IMR-90 (cell line): ENCODE data around the gene BNIP2. TPM values are rescaled to one million over a fixed set of nuclear protein-coding genes. Genes with fewer than 3 reads are reported as not detected.

Experiments used
- ATAC-seq: fragments of 200-7000 bp; cut with Tn5 transposase; 2 replicates; pipeline ENCODE4 v1.9.1; 2020; ENCODE audit warnings: low read depth, mild to moderate bottlenecking, moderate library complexity
- Bru-seq: library from RNA; stranded (reverse); fragments of 400-500 nt; gene quantifications from one replicate; lab custom pipeline; 2021; lab: Mats Ljungman, UMichigan
- BruChase-seq, 2 experiments: library from RNA; stranded (reverse); fragments of 400-500 nt; gene quantifications; one replicate each; lab custom pipeline; 2021; lab: Mats Ljungman, UMichigan
- BruUV-seq: library from RNA; stranded (reverse); fragments of 400-500 nt; replicated peaks from 2 replicates; lab custom pipeline; 2021; lab: Mats Ljungman, UMichigan
- CTCF ChIA-PET: fragments of 300-600 bp; formaldehyde crosslinking; extraction: SDS; loops from one replicate; lab custom pipeline; 2021; ENCODE audit warnings: antibody characterized with exemption; lab: Yijun Ruan, JAX
- POLR2A ChIA-PET: fragments of 300-600 bp; sonication (Branson Sonifier 250); formaldehyde crosslinking; loops from one replicate; lab custom pipeline; 2022; ENCODE audit warnings: antibody characterized with exemption; ENCODE audit not compliant: unreplicated experiment; lab: Charles Lee
- DNase-seq: peaks from one replicate; pipeline ENCODE4 v3.0.0; 2013
- H2AFZ ChIP-seq: replicated peaks from 2 replicates; pipeline ENCODE3; 2013; ENCODE audit warnings: low read length, mild to moderate bottlenecking; ENCODE audit not compliant: poor library complexity
- H2AK5ac ChIP-seq: 2 replicates; pipeline ENCODE4 v1.6.1; 2013; ENCODE audit warnings: low read depth, low read length, inconsistent platforms
- H2AK9ac ChIP-seq: replicated peaks from 2 replicates; pipeline ENCODE3; 2013; ENCODE audit warnings: mild to moderate bottlenecking, low read depth, low read length, moderate library complexity; ENCODE audit not compliant: poor library complexity
- H2BK120ac ChIP-seq: 2 replicates; pipeline ENCODE4 v1.6.1; 2013; ENCODE audit warnings: low read depth, low read length, inconsistent platforms
- H2BK15ac ChIP-seq: 3 replicates; pipeline ENCODE4 v1.6.1; 2013; ENCODE audit warnings: low read depth, low read length, inconsistent platforms
- H2BK20ac ChIP-seq: 2 replicates; pipeline ENCODE4 v1.6.1; 2013; ENCODE audit warnings: low read depth, mild to moderate bottlenecking, inconsistent platforms, low read length, moderate library complexity
- H2BK5ac ChIP-seq: 2 replicates; pipeline ENCODE4 v1.6.1; 2013; ENCODE audit warnings: mild to moderate bottlenecking, low read depth, low read length, inconsistent platforms; ENCODE audit not compliant: poor library complexity, severe bottlenecking
- H3K14ac ChIP-seq: replicated peaks from 2 replicates; pipeline ENCODE4 v1.6.1; 2013; ENCODE audit warnings: low read depth, low read length, inconsistent platforms
- H3K18ac ChIP-seq: 2 replicates; pipeline ENCODE4 v1.6.1; 2013; ENCODE audit warnings: low read depth, low read length, control low read depth
- H3K23ac ChIP-seq: 2 replicates; pipeline ENCODE4 v1.6.1; 2013; ENCODE audit warnings: low read depth, low read length, inconsistent platforms
- H3K27ac ChIP-seq: 2 replicates; pipeline ENCODE4 v1.5.1; 2013; ENCODE audit warnings: mild to moderate bottlenecking, control low read depth, low read length; ENCODE audit not compliant: insufficient read depth
- H3K27me3 ChIP-seq: 2 replicates; pipeline ENCODE4 v1.6.1; 2013; ENCODE audit warnings: low read length; ENCODE audit not compliant: control insufficient read depth, insufficient read depth
- H3K36me3 ChIP-seq: 2 replicates; pipeline ENCODE4 v1.6.1; 2013; ENCODE audit warnings: low read length, mixed read lengths; ENCODE audit not compliant: control insufficient read depth, insufficient read depth
- H3K4ac ChIP-seq: 2 replicates; pipeline ENCODE4 v1.6.1; 2013; ENCODE audit warnings: low read depth, low read length, inconsistent platforms
- H3K4me1 ChIP-seq: 2 replicates; pipeline ENCODE4 v1.6.1; 2013; ENCODE audit warnings: low read length, mixed read lengths; ENCODE audit not compliant: control insufficient read depth, insufficient read depth
- H3K4me2 ChIP-seq: 2 replicates; pipeline ENCODE4 v1.6.1; 2013; ENCODE audit warnings: low read depth, mild to moderate bottlenecking, control low read depth, low read length, moderate library complexity
- H3K4me3 ChIP-seq: 2 replicates; pipeline ENCODE4 v1.5.1; 2013; ENCODE audit warnings: low read depth, mild to moderate bottlenecking, control low read depth, low read length, moderate library complexity; ENCODE audit not compliant: insufficient read depth
- H3K56ac ChIP-seq: 2 replicates; pipeline ENCODE4 v1.6.1; 2013; ENCODE audit warnings: low read length, inconsistent platforms; ENCODE audit not compliant: insufficient read depth; ENCODE audit errors: extremely low read depth
- H3K79me1 ChIP-seq, 2 experiments: 2 replicates each; pipeline ENCODE4 v1.6.1; 2013; ENCODE audit warnings: low read length in 2 of 2, inconsistent platforms in 1 of 2, low read depth in 1 of 2
- H3K9ac ChIP-seq: 2 replicates; pipeline ENCODE4 v1.6.1; 2013; ENCODE audit warnings: low read depth, low read length, control low read depth
- H3K9me1 ChIP-seq: 2 replicates; pipeline ENCODE4 v1.6.1; 2013; ENCODE audit warnings: low read length, inconsistent platforms; ENCODE audit not compliant: insufficient read depth
- H3K9me3 ChIP-seq: 2 replicates; pipeline ENCODE4 v1.6.1; 2013; ENCODE audit warnings: low read length; ENCODE audit not compliant: control insufficient read depth, insufficient read depth
- H4K20me1 ChIP-seq: 2 replicates; pipeline ENCODE4 v1.6.1; 2013; ENCODE audit warnings: low read length, inconsistent platforms; ENCODE audit not compliant: insufficient read depth
- H4K5ac ChIP-seq: 2 replicates; pipeline ENCODE4 v1.6.1; 2013; ENCODE audit warnings: mild to moderate bottlenecking, low read depth, low read length, control low read depth
- H4K8ac ChIP-seq, 2 experiments: 2 replicates each; pipeline ENCODE4 v1.6.1; 2013; ENCODE audit warnings: low read depth in 2 of 2, low read length in 2 of 2, control low read depth in 1 of 2, inconsistent platforms in 1 of 2
- H4K91ac ChIP-seq: 2 replicates; pipeline ENCODE4 v1.6.1; 2013; ENCODE audit warnings: low read depth, low read length, inconsistent platforms; ENCODE audit not compliant: insufficient read depth
- BHLHE40 ChIP-seq: fragments of 150-350 bp; IDR thresholded peaks from 2 replicates; pipeline ENCODE4 v1.6.1; 2016; ENCODE audit warnings: mild to moderate bottlenecking, low read depth, low read length
- CHD1 ChIP-seq: IDR thresholded peaks from 2 replicates; pipeline ENCODE4 v1.6.1; 2012; ENCODE audit warnings: low read depth, low read length, improper control_type of control experiment
- MAZ ChIP-seq: IDR thresholded peaks from 2 replicates; pipeline ENCODE4 v1.6.1; 2012; ENCODE audit warnings: low read depth, mild to moderate bottlenecking, low read length, improper control_type of control experiment, moderate library complexity, borderline replicate concordance
- MXI1 ChIP-seq: IDR thresholded peaks from 2 replicates; pipeline ENCODE4 v1.6.1; 2012; ENCODE audit warnings: low read depth, mild to moderate bottlenecking, low read length, moderate library complexity, borderline replicate concordance
- NFE2L2 ChIP-seq: fragments of 150-350 bp; IDR thresholded peaks from 2 replicates; pipeline ENCODE4 v1.6.1; 2016; ENCODE audit warnings: low read depth, mild to moderate bottlenecking, low read length
- POLR2A ChIP-seq: IDR thresholded peaks from 2 replicates; pipeline ENCODE4 v1.6.1; 2012; ENCODE audit warnings: mild to moderate bottlenecking, low read depth, low read length
- RFX5 ChIP-seq: IDR thresholded peaks from 2 replicates; pipeline ENCODE4 v1.8.0; 2012; ENCODE audit warnings: low read depth, mild to moderate bottlenecking, low read length, moderate library complexity
- WGBS, 2 experiments: methylation state at CpG; one replicate each; pipeline versions ENCODE4 v1.1.5 to v1.1.7; 2013; ENCODE audit warnings: missing lambda C conversion rate in 2 of 2; ENCODE audit not compliant: insufficient read length in 1 of 2; ENCODE audit errors: extremely low coverage in 2 of 2; 5-methylcytosine and 5-hydroxymethylcytosine counted together
- dilution Hi-C: fragments of 300-500 bp; cut with HindIII; formaldehyde crosslinking; loops from one replicate; pipeline ENCODE4 v1.14.3; 2018; ENCODE audit warnings: low sequenced_read_pairs; ENCODE audit not compliant: unreplicated experiment
- in situ Hi-C: fragments of 300-500 bp; cut with MboI; formaldehyde crosslinking; loops from 3 replicates; pipeline ENCODE4 v1.14.3; 2019; ENCODE audit warnings: low sequenced_read_pairs, inconsistent platforms, mixed read lengths
- intact Hi-C: fragments of 100-400 bp; cut with micrococcal nuclease; formaldehyde crosslinking; loops from 2 replicates; pipeline ENCODE4 v1.10.0; 2022
- long read RNA-seq: library from polyadenylated mRNA; unstranded; transcript quantifications from one replicate; pipeline ENCODE4 v2.0.0, GENCODE V29; 2021; ENCODE audit not compliant: unreplicated experiment
- polyA plus RNA-seq, 3 experiments: library from polyadenylated mRNA; depleted of rRNA; stranded (reverse); fragments of >200 nt; gene quantifications; 2 replicates each; pipeline ENCODE4 v1.2.3, GENCODE V29; 2012; ENCODE audit warnings: low replicate concordance in 1 of 3
- total RNA-seq: library from RNA; depleted of rRNA; stranded (reverse); fragments of >200 nt; gene quantifications from 2 replicates; pipeline ENCODE4 v1.2.3, GENCODE V29; 2012; rRNA removed

Gene BNIP2, protein sequence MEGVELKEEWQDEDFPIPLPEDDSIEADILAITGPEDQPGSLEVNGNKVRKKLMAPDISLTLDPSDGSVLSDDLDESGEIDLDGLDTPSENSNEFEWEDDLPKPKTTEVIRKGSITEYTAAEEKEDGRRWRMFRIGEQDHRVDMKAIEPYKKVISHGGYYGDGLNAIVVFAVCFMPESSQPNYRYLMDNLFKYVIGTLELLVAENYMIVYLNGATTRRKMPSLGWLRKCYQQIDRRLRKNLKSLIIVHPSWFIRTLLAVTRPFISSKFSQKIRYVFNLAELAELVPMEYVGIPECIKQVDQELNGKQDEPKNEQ
- total RNA-seq (47.3 and 108 TPM in 2 replicates), polyA plus RNA-seq (2012; rRNA removed) (36.9 and 42.2 TPM in 2 replicates), Bru-seq, nascent RNA (percentile 95 among the genes with signal in this experiment), BruChase-seq, experiment 1, labeled RNA remaining after a 6-hour chase (percentile 93 among the genes with signal in this experiment), BruChase-seq, experiment 2, labeled RNA remaining after a 2-hour chase (percentile 97 among the genes with signal in this experiment)
- 35.8 and 45.0 TPM in 2 replicates for polyA plus RNA-seq (2012; cell fraction: cytosol; rRNA removed)
- polyA plus RNA-seq (2012; cell fraction: nucleus; rRNA removed; ENCODE audit: low replicate concordance) = 18.1 and 25.5 TPM in 2 replicates
- long read RNA-seq, full-length matches to known transcripts = 82 of 103 reads
- long read RNA-seq, partial matches to known transcripts = 5 of 103 reads
- long read RNA-seq, other reads (novel, unspliced or antisense) = 16 of 103 reads

DNA sequence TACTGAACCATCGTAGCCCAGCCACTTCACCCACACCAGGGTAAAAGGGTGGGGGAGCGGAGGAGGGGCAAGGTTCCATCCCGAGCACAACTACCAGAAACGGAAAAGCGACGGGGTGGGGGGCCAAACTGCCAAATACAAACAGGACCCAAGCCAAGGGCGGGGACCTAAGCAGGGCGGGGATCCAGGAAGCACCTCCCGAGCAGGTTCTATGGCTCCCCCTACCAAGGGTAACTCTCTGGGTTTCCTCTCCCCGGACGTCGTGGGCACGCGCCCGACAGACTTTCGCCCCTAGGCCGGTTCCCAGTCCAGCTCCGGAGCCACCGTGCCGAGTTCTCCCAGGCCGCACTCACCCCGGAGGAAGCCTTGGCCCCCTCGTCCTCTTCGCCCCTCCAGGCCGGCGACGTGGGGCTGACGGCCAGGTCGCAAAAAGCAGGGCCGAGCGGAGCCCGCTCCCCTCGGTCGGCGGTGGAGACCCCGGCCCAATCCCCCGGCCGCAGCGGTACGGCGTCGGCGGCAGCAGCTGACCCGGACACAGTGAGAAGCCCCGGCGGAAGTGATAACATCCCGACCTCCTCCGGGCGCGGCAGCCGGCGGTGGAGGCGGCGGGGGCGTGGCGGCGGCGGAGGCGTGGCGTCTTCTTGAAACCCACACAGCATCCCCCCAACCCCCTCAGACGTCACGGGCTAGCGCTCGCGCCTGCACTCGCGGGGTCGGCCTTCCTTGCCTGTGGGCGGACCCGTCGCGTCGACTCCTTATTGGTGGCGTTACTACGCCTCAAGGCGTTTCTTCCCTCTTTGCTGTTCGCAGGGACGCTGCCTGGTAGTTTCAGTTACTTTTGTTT is at the start of gene BNIP2:
Gene BNIP2 (minus strand): TSS at position 539 of the 844 bp plus-strand sequence. CDS start 6,863 bp downstream, outside the sequence.
- BruUV-seq = no TSS peak
- H3K9me3 ChIP-seq = no peaks in the 10 kb centered on the region
- DNase-seq (peak; percentile 98), ATAC-seq (peak; percentile 96)
- peak within 1 kb of the TSS; percentile 97 for H2AFZ ChIP-seq
- H3K56ac ChIP-seq = peak within 1 kb of the TSS; percentile 77
- H2AK9ac ChIP-seq = peak within 1 kb of the TSS; percentile 92
- peak within 1 kb of the TSS; percentile 38 for H4K5ac ChIP-seq
- H3K36me3 ChIP-seq = no peaks in the 10 kb centered on the region; the same call in 1 of the 2 replicates
- peak within 1 kb of the TSS; percentile 40 for H3K18ac ChIP-seq
- peaks cover 38% of the 10 kb centered on the region for H4K20me1 ChIP-seq
- peaks cover 3% of the 10 kb centered on the region for H3K9me1 ChIP-seq
- peak within 1 kb of the TSS; percentile 35 to 70 for H4K8ac ChIP-seq
- no peak within 1 kb of the TSS for H2BK15ac ChIP-seq
- peak within 1 kb of the TSS; percentile 86 for H3K4me3 ChIP-seq
- peak within 1 kb of the TSS; percentile 91 for H3K4ac ChIP-seq
- peak within 1 kb of the TSS; percentile 88 for H3K27ac ChIP-seq
- no peaks in the 10 kb centered on the region for H3K27me3 ChIP-seq
- H3K4me1 ChIP-seq = peaks cover 5% of the 10 kb centered on the region
- 0 out of 2 replicates have a peak, but pooled peaks have one; percentile 60 for TF ChIP-seq CHD1
- TF ChIP-seq POLR2A = peak; percentile 84
- TF ChIP-seq MXI1 = 0 out of 2 replicates have a peak, but pooled peaks have one; percentile 52
- TF ChIP-seq RFX5 = no peak
- TF ChIP-seq MAZ = peak; percentile 77; the same call in 1 of the 2 replicates
- no peak for TF ChIP-seq NFE2L2
- peak; percentile 76 for TF ChIP-seq BHLHE40
- peak within 1 kb of the TSS; percentile 84 for H3K9ac ChIP-seq
- WGBS, 2 experiments = 0% methylated on average over 24 of the region's 78 CpGs; no CpG with 5 or more reads in 1 of the 2 experiments
- peak within 1 kb of the TSS; percentile 82 for H3K23ac ChIP-seq
- in situ Hi-C loops (loop anchor here (25.0 kb wide), 1 partner anchor 748 kb away; no protein-coding TSS in a partner anchor), dilution Hi-C loops (no loop called here), intact Hi-C loops (loop anchor here (10.0 kb wide), 1 partner anchor 786 kb away; the partner anchor contains the start of gene ICE2)
- H2BK20ac ChIP-seq = no peak within 1 kb of the TSS
- ChIA-PET POLR2A (interaction anchor here (1.5 kb wide), 1 partner anchor 32 kb away, joined by 3 read pairs; the partner anchor contains the start of gene GTF2A2), CTCF (interaction anchor here (0.5 to 2.8 kb wide), 3 partner anchors 156 to 637 kb away, joined by 3 to 31 read pairs (median 4); no protein-coding TSS in a partner anchor)
- peaks cover 0 to 17% of the 10 kb centered on the region in 2 experiments; a peak in 2 of 4 replicates for H3K79me1 ChIP-seq
- peak within 1 kb of the TSS; percentile 89 for H3K4me2 ChIP-seq
- peak within 1 kb of the TSS; percentile 79 for H2BK5ac ChIP-seq
- peak within 1 kb of the TSS; percentile 66 for H3K14ac ChIP-seq
- peak within 1 kb of the TSS; percentile 1; the same call in 1 of the 2 replicates for H2BK120ac ChIP-seq
- H2AK5ac ChIP-seq = peak within 1 kb of the TSS; percentile 46; the same call in 1 of the 2 replicates
- H4K91ac ChIP-seq = peak within 1 kb of the TSS; percentile 71
